ENCODE results near the gene KLHL41.
A peak's percentile ranks its signal among the peaks of the same experiment; 100 is the strongest.

KLHL41 gene

DNA sequence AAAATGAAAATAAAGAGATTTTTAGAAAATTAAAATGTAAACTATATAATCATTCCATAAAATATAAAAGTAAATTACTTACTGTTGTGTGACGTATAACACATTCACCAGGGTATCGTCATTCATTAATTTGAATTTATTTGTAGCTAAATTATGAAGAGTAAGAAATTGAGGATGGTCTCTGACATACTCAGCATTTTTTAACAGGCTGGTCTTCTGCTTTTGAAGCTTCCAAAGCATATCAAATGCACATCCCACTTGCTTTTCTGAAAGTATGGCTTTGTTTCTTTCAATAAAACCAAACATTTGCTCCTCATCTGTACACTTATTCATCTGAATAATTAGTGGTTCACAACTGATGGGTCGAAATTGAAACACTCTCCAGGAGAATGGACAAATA is 62.1 kb downstream of the KLHL41 start:
- Histone ChIP-seq H3K79me1 (ENCODE audit: low read depth, low read length) (peaks cover 1% of the 10 kb centered on the region), H3K14ac (ENCODE audit: low read length) (no peak overlapping the region), H3K4me1 (ENCODE audit: control insufficient read depth in 2 of 2, insufficient read depth in 1 of 2, low read depth in 1 of 2, low read length in 2 of 2) (peaks cover 0 to 5% of the 10 kb centered on the region in 2 donors), H2AFZ (ENCODE audit: low read length) (no peak overlapping the region), H3K18ac (ENCODE audit: low read length) (no peak overlapping the region), H2AK5ac (ENCODE audit: low read depth, low read length) (no peak overlapping the region), H3K4ac (ENCODE audit: low read length) (no peak overlapping the region), H3K9me3 (replicated peaks in 1 of 2; ENCODE audit: control insufficient read depth in 2 of 2, insufficient read depth in 1 of 2, low read depth in 1 of 2, low read length in 2 of 2) (no peaks in the 10 kb centered on the region), H3K27ac (replicated peaks; ENCODE audit: low read length) (no peak overlapping the region), H3K9ac (ENCODE audit: low read depth, low read length, poor library complexity) (no peak overlapping the region), H3K27me3 (ENCODE audit: control insufficient read depth in 3 of 3, insufficient read depth in 3 of 3, low read depth in 1 of 3, low read length in 3 of 3) (no peaks in the 10 kb centered on the region), H2BK12ac (ENCODE audit: low read length) (no peak overlapping the region), H3K4me2 (ENCODE audit: insufficient read depth, low read length, poor library complexity, severe bottlenecking) (no peak overlapping the region), H2BK5ac (ENCODE audit: low read length) (no peak overlapping the region), H3K36me3 (replicated peaks in 1 of 2; ENCODE audit: control insufficient read depth in 2 of 2, insufficient read depth in 2 of 2, low read length in 2 of 2) (no peaks in the 10 kb centered on the region), H4K91ac (ENCODE audit: low read depth, low read length, poor library complexity) (no peak overlapping the region), H4K8ac (ENCODE audit: low read depth, low read length) (no peak overlapping the region), H3K4me3 (ENCODE audit: low read length in 2 of 2) (no peak overlapping the region), H2BK120ac (ENCODE audit: low read depth, low read length) (no peak overlapping the region), H2BK15ac (ENCODE audit: low read length) (no peak overlapping the region), H3K23ac (ENCODE audit: low read depth, low read length, poor library complexity) (no peak overlapping the region)
- no peak for DNase-seq (ENCODE audit: low spot score)
- no CpG with 5 or more reads among the region's 3 CpGs for WGBS, 2 donors (ENCODE audit: extremely low coverage in 2 of 2, insufficient read length in 2 of 2, insufficient replicate concordance in 1 of 2)

DNA sequence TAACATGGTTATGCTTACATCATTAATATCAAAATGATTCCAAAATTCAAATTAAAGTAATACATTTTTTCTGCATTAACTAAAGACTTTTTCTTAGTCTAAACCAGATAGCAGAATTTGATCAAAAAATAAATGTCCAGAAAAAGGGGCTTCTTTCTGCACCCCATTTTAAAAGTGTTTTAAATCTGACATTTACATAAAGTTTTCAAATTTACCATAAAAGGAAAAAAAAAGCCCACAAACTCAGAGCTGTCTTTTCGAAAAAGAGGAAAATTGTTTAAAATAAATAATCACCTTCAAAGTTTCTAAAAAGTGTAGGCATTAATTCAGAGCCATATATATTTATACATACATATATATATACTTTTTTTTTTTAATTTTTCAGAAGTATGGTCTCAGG is 62.7 kb downstream of the KLHL41 start:
- H3K18ac ChIP-seq (ENCODE audit: low read length), result no peak overlapping the region
- H2BK5ac ChIP-seq (ENCODE audit: low read length), result no peak overlapping the region
- no peak overlapping the region for H2AFZ ChIP-seq (ENCODE audit: low read length)
- H2BK12ac ChIP-seq (ENCODE audit: low read length), result no peak overlapping the region
- H3K27ac ChIP-seq (replicated peaks; ENCODE audit: low read length), result no peak overlapping the region
- H3K4me3 ChIP-seq (ENCODE audit: low read length in 2 of 2), result no peak overlapping the region
- no peak overlapping the region for H2BK15ac ChIP-seq (ENCODE audit: low read length)
- no CpG with 5 or more reads among the region's 1 CpG for WGBS, 2 donors (ENCODE audit: extremely low coverage in 2 of 2, insufficient read length in 2 of 2, insufficient replicate concordance in 1 of 2)
- no peak overlapping the region for H3K9ac ChIP-seq (ENCODE audit: low read depth, low read length, poor library complexity)
- H4K8ac ChIP-seq (ENCODE audit: low read depth, low read length), result no peak overlapping the region
- H3K4me2 ChIP-seq (ENCODE audit: insufficient read depth, low read length, poor library complexity, severe bottlenecking), result no peak overlapping the region
- H3K79me1 ChIP-seq (ENCODE audit: low read depth, low read length), result peaks cover 1% of the 10 kb centered on the region
- DNase-seq (ENCODE audit: low spot score), result no peak
- no peak overlapping the region for H4K91ac ChIP-seq (ENCODE audit: low read depth, low read length, poor library complexity)
- H3K4me1 ChIP-seq (ENCODE audit: control insufficient read depth in 2 of 2, insufficient read depth in 1 of 2, low read depth in 1 of 2, low read length in 2 of 2), result peaks cover 0 to 5% of the 10 kb centered on the region in 2 donors
- no peaks in the 10 kb centered on the region for H3K36me3 ChIP-seq (replicated peaks in 1 of 2; ENCODE audit: control insufficient read depth in 2 of 2, insufficient read depth in 2 of 2, low read length in 2 of 2)
- H2AK5ac ChIP-seq (ENCODE audit: low read depth, low read length), result no peak overlapping the region
- H3K14ac ChIP-seq (ENCODE audit: low read length), result no peak overlapping the region
- no peak overlapping the region for H3K23ac ChIP-seq (ENCODE audit: low read depth, low read length, poor library complexity)
- no peak overlapping the region for H2BK120ac ChIP-seq (ENCODE audit: low read depth, low read length)
- H3K4ac ChIP-seq (ENCODE audit: low read length), result no peak overlapping the region
- H3K9me3 ChIP-seq (replicated peaks in 1 of 2; ENCODE audit: control insufficient read depth in 2 of 2, insufficient read depth in 1 of 2, low read depth in 1 of 2, low read length in 2 of 2), result no peaks in the 10 kb centered on the region
- no peaks in the 10 kb centered on the region for H3K27me3 ChIP-seq (ENCODE audit: control insufficient read depth in 3 of 3, insufficient read depth in 3 of 3, low read depth in 1 of 3, low read length in 3 of 3)

DNA sequence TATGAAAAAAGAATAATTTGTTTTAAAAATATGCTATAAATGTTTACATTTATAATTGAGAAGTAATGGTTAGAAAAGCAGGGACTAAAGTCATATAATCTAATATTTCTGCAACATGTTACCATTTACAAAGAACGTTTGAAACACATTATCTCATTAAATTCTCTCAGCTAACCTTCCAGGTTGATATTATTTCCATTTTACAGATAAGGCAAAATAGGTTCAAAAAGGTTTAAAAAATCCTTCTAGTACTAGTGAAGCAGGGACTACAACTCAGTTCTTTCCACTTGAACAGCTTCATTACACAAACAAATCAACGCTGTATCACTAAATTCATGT is 63.3 kb downstream of the KLHL41 start:
- Histone ChIP-seq H3K9me3 (replicated peaks in 1 of 2; ENCODE audit: control insufficient read depth in 2 of 2, insufficient read depth in 1 of 2, low read depth in 1 of 2, low read length in 2 of 2) (no peaks in the 10 kb centered on the region), H3K14ac (ENCODE audit: low read length) (no peak overlapping the region), H2AK5ac (ENCODE audit: low read depth, low read length) (no peak overlapping the region), H2BK12ac (ENCODE audit: low read length) (no peak overlapping the region), H2BK5ac (ENCODE audit: low read length) (no peak overlapping the region), H3K18ac (ENCODE audit: low read length) (no peak overlapping the region), H3K23ac (ENCODE audit: low read depth, low read length, poor library complexity) (no peak overlapping the region), H2BK15ac (ENCODE audit: low read length) (no peak overlapping the region), H2AFZ (ENCODE audit: low read length) (peak overlapping the region; percentile 93), H3K27ac (replicated peaks; ENCODE audit: low read length) (no peak overlapping the region), H3K4ac (ENCODE audit: low read length) (no peak overlapping the region), H3K36me3 (replicated peaks in 1 of 2; ENCODE audit: control insufficient read depth in 2 of 2, insufficient read depth in 2 of 2, low read length in 2 of 2) (no peaks in the 10 kb centered on the region), H4K91ac (ENCODE audit: low read depth, low read length, poor library complexity) (no peak overlapping the region), H3K27me3 (ENCODE audit: control insufficient read depth in 3 of 3, insufficient read depth in 3 of 3, low read depth in 1 of 3, low read length in 3 of 3) (no peaks in the 10 kb centered on the region), H3K4me2 (ENCODE audit: insufficient read depth, low read length, poor library complexity, severe bottlenecking) (peak overlapping the region; percentile 64), H3K4me1 (ENCODE audit: control insufficient read depth in 2 of 2, insufficient read depth in 1 of 2, low read depth in 1 of 2, low read length in 2 of 2) (peaks cover 0 to 5% of the 10 kb centered on the region in 2 donors), H3K79me1 (ENCODE audit: low read depth, low read length) (peaks cover 3% of the 10 kb centered on the region), H4K8ac (ENCODE audit: low read depth, low read length) (no peak overlapping the region), H2BK120ac (ENCODE audit: low read depth, low read length) (no peak overlapping the region), H3K9ac (ENCODE audit: low read depth, low read length, poor library complexity) (no peak overlapping the region), H3K4me3 (ENCODE audit: low read length in 2 of 2) (peak overlapping the region; percentile 64 to 85)
- no peak for DNase-seq (ENCODE audit: low spot score)
- WGBS, 2 donors (ENCODE audit: extremely low coverage in 2 of 2, insufficient read length in 2 of 2, insufficient replicate concordance in 1 of 2), result no CpG with 5 or more reads among the region's 2 CpGs

DNA sequence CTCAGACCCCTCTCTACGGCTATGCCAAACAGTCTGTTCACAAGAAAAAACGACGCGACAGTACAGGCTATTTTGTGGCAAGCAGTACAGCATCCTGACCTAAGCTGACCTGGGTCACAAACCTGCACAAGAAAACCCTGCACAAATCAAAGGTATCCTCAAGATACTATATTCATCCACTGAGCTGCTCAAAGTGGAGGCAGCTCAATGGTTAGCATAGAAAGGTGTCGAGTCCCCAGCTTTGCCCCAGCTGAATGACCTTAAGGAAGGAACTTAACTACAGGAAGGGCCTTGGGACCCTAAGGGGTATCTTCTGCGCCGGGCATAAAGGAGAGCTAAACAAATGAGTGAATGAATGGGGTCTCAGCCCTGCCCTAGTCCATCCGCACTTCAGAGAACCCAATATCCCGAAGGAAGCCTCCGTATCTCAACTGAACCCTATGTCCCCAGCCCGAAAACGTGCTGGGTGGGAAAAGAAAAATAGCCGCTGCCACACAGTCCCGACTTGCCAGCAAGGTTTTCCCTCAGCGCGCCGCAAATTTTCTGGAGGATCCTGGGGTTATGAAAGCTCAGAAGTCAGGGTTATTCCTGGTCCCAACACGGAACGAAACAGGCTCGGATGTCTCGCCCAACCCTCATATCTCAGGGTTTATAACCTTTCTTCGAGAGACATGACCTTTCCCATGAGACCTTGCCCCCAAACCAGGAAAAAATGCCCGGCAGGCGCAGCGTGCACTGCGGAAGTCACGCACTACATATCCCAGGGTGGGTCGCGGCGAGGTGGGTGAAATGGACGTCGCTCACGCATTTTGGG is 63.9 kb downstream of the KLHL41 start, which contains the start of gene FASTKD1:
Gene FASTKD1, minus strand, starts transcription at position 706 of the 814 bp plus-strand sequence. CDS start 1,836 bp downstream, outside the sequence.
- H4K91ac ChIP-seq (ENCODE audit: low read depth, low read length, poor library complexity), result no peak within 1 kb of the TSS
- no peak within 1 kb of the TSS for H3K14ac ChIP-seq (ENCODE audit: low read length)
- peak within 1 kb of the TSS; percentile 30 for H3K23ac ChIP-seq (ENCODE audit: low read depth, low read length, poor library complexity)
- H3K9ac ChIP-seq (ENCODE audit: low read depth, low read length, poor library complexity), result no peak within 1 kb of the TSS
- H3K4me2 ChIP-seq (ENCODE audit: insufficient read depth, low read length, poor library complexity, severe bottlenecking), result peak within 1 kb of the TSS; percentile 64
- H2AK5ac ChIP-seq (ENCODE audit: low read depth, low read length), result no peak within 1 kb of the TSS
- no peak within 1 kb of the TSS for H3K27ac ChIP-seq (replicated peaks; ENCODE audit: low read length)
- no peak within 1 kb of the TSS for H4K8ac ChIP-seq (ENCODE audit: low read depth, low read length)
- no peak within 1 kb of the TSS for H2BK120ac ChIP-seq (ENCODE audit: low read depth, low read length)
- H2BK5ac ChIP-seq (ENCODE audit: low read length), result no peak within 1 kb of the TSS
- DNase-seq (ENCODE audit: low spot score), result peak; percentile 79
- peak within 1 kb of the TSS; percentile 64 to 85 for H3K4me3 ChIP-seq (ENCODE audit: low read length in 2 of 2)
- peaks cover 0 to 5% of the 10 kb centered on the region in 2 donors for H3K4me1 ChIP-seq (ENCODE audit: control insufficient read depth in 2 of 2, insufficient read depth in 1 of 2, low read depth in 1 of 2, low read length in 2 of 2)
- H2BK15ac ChIP-seq (ENCODE audit: low read length), result no peak within 1 kb of the TSS
- no CpG with 5 or more reads among the region's 33 CpGs for WGBS, 2 donors (ENCODE audit: extremely low coverage in 2 of 2, insufficient read length in 2 of 2, insufficient replicate concordance in 1 of 2)
- no peak within 1 kb of the TSS for H2BK12ac ChIP-seq (ENCODE audit: low read length)
- H2AFZ ChIP-seq (ENCODE audit: low read length), result peak within 1 kb of the TSS; percentile 93
- H3K18ac ChIP-seq (ENCODE audit: low read length), result peak within 1 kb of the TSS; percentile 1
- H3K79me1 ChIP-seq (ENCODE audit: low read depth, low read length), result peaks cover 3% of the 10 kb centered on the region
- no peaks in the 10 kb centered on the region for H3K9me3 ChIP-seq (replicated peaks in 1 of 2; ENCODE audit: control insufficient read depth in 2 of 2, insufficient read depth in 1 of 2, low read depth in 1 of 2, low read length in 2 of 2)
- no peaks in the 10 kb centered on the region for H3K36me3 ChIP-seq (replicated peaks in 1 of 2; ENCODE audit: control insufficient read depth in 2 of 2, insufficient read depth in 2 of 2, low read length in 2 of 2)
- no peaks in the 10 kb centered on the region for H3K27me3 ChIP-seq (ENCODE audit: control insufficient read depth in 3 of 3, insufficient read depth in 3 of 3, low read depth in 1 of 3, low read length in 3 of 3)
- H3K4ac ChIP-seq (ENCODE audit: low read length), result no peak within 1 kb of the TSS
